ENCODE measurements around the gene HUS1.

DNA sequence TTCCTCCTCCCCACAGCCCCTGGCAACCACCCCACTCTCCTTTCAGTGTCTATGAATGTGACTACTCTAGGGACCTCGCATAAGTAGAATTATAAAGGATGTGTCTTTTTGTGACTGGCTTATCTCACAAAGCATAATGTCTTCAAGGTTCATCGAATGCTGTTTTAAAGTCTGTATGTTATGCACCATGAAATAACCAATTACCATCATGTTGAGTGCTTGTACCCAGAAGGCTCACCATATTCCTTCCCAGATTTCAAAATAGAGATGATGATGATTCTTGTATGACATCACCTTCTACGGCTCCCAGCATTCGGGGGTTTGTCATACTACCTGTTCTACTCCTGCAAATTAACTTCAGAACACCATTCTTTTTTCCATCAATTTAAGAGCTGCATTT, 43.1 kb downstream of the HUS1 start:
- TF ChIP-seq, protein P1, sequence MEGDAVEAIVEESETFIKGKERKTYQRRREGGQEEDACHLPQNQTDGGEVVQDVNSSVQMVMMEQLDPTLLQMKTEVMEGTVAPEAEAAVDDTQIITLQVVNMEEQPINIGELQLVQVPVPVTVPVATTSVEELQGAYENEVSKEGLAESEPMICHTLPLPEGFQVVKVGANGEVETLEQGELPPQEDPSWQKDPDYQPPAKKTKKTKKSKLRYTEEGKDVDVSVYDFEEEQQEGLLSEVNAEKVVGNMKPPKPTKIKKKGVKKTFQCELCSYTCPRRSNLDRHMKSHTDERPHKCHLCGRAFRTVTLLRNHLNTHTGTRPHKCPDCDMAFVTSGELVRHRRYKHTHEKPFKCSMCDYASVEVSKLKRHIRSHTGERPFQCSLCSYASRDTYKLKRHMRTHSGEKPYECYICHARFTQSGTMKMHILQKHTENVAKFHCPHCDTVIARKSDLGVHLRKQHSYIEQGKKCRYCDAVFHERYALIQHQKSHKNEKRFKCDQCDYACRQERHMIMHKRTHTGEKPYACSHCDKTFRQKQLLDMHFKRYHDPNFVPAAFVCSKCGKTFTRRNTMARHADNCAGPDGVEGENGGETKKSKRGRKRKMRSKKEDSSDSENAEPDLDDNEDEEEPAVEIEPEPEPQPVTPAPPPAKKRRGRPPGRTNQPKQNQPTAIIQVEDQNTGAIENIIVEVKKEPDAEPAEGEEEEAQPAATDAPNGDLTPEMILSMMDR (IDR thresholded peaks at IDR 0.05) = no peak
- TF ChIP-seq POLR2A (IDR thresholded peaks at IDR 0.05) (no peak), POLR2AphosphoS5 (IDR thresholded peaks at IDR 0.05) (no peak)

All from transverse colon (tissue), 4 donors.